Activated naive CD8-positive, alpha-beta T cell treated with anti-CD3 and anti-CD28 coated beads, Interleukin-2, amount 10 ng/mL, durations not matched to agents 7 days and 5 days (primary cell): Measurements from ENCODE around the gene KDM1B. TPM values are rescaled to one million over a fixed set of nuclear protein-coding genes. Genes with fewer than 3 reads are reported as not detected.

Experiments used
- ATAC-seq: fragments of 150-1000 bp; cut with Tn5 transposase; one replicate; pipeline ENCODE4 v1.10.0; 2021; ENCODE audit warnings: low read depth, moderate library complexity
- POLR2A ChIA-PET: fragments of 350-600 bp; sonication (Branson Sonifier 250); formaldehyde crosslinking; loops from one replicate; lab custom pipeline; 2021; ENCODE audit warnings: antibody characterized with exemption; lab: Charles Lee
- DNase-seq: peaks from one replicate; pipeline ENCODE4 v3.0.0; 2021
- H3K27ac Mint-ChIP-seq: one replicate; pipeline ENCODE4 v1.8.0; 2022; ENCODE audit warnings: mild to moderate bottlenecking, mixed read lengths
- H3K27me3 Mint-ChIP-seq: one replicate; pipeline ENCODE4 v1.8.0; 2022; ENCODE audit warnings: mild to moderate bottlenecking, moderate library complexity, mixed read lengths
- H3K36me3 Mint-ChIP-seq: one replicate; pipeline ENCODE4 v1.8.0; 2021; ENCODE audit warnings: mild to moderate bottlenecking, mixed read lengths
- H3K4me1 Mint-ChIP-seq: one replicate; pipeline ENCODE4 v1.8.0; 2021; ENCODE audit warnings: mixed read lengths
- H3K4me3 Mint-ChIP-seq: one replicate; pipeline ENCODE4 v1.8.0; 2022; ENCODE audit warnings: mild to moderate bottlenecking, moderate library complexity, mixed read lengths
- H3K9me3 Mint-ChIP-seq: one replicate; pipeline ENCODE4 v1.8.0; 2021; ENCODE audit warnings: mixed read lengths
- total RNA-seq, 2 experiments: library from RNA; stranded (reverse); gene quantifications; one replicate each; pipeline ENCODE4 v1.2.3, GENCODE V29; 2021

The KDM1B gene
- total RNA-seq, 2 experiments from 2014 or later, result 9.7 to 10.2 TPM

- Mint-ChIP-seq H3K27me3 (peaks cover 5% of the 10 kb centered on the region), H3K9me3 (no peaks in the 10 kb centered on the region), H3K27ac (no peak overlapping the region), H3K36me3 (peaks cover 10% of the 10 kb centered on the region), H3K4me1 (peaks cover 7% of the 10 kb centered on the region), H3K4me3 (no peak overlapping the region)
- ATAC-seq, result no peak
- POLR2A ChIA-PET, result interaction anchor here (1.0 kb wide), 1 partner anchor 119 kb away, joined by 5 read pairs; the partner anchor contains the start of gene RNF144B
- no peak for DNase-seq
These were observed 112.8 kb downstream of the KDM1B start for GRCh38 chr6:18268066-18268465.

GRCh38 chr6:18269253-18269652 is 114.0 kb downstream of the KDM1B start:
- Mint-ChIP-seq H3K4me3 (no peak overlapping the region), H3K9me3 (no peaks in the 10 kb centered on the region), H3K4me1 (peaks cover 7% of the 10 kb centered on the region), H3K36me3 (peaks cover 4% of the 10 kb centered on the region), H3K27ac (no peak overlapping the region), H3K27me3 (peaks cover 8% of the 10 kb centered on the region)
- POLR2A ChIA-PET, result no interaction called here
- peak; percentile 57 for ATAC-seq
- DNase-seq, result no peak

DNA sequence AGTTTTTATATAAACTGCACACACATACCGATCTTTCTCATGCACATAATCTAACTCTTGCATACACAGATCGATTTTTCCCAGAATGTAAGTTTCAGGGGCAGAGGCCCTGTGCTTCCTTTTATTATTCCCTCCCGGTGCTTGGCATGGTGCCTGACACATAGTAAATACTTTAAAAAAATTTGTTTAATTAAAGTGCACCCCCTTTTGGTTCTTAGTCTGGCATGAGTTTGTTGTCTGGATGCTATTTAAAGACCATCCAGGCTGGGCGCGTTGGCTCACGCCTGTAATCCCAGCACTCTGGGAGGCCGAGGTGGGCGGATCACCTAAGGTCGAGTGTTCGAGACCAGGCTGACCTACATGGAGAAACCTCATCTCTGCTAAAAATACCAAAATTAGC is 114.5 kb downstream of the KDM1B start:
- DNase-seq, result no peak

DNA sequence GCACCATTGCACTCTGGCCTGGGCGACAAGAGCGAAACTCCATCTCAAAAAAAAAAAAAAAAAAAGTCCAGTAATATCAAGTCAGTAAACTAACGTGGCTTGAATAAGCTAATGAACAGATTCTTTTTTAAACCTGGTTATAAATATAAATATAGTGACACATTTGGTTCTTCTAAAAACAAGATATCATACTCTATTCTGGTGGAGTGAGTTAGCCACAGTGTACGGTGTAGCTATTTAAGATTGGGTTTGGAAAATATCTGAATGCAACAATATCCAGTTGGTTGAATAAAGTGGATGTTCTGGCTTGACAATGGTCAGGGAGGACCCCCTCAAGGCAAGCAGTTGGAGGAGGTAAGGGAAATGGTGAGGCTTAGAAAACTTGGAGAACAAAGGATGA is 115.0 kb downstream of the KDM1B start:
- peaks cover 1% of the 10 kb centered on the region for H3K9me3 Mint-ChIP-seq
- H3K27me3 Mint-ChIP-seq, result peaks cover 13% of the 10 kb centered on the region
- POLR2A ChIA-PET, result interaction anchor here (0.6 kb wide), 1 partner anchor 596 kb away, joined by 5 read pairs; no protein-coding TSS in a partner anchor
- H3K27ac Mint-ChIP-seq, result no peak overlapping the region
- ATAC-seq, result no peak
- H3K36me3 Mint-ChIP-seq, result peaks cover 4% of the 10 kb centered on the region
- H3K4me1 Mint-ChIP-seq, result peaks cover 4% of the 10 kb centered on the region
- no peak overlapping the region for H3K4me3 Mint-ChIP-seq
- no peak for DNase-seq

More for the DNA sequence above, 114.5 kb downstream of the KDM1B start:
- H3K4me3 Mint-ChIP-seq, result no peak overlapping the region
- no peaks in the 10 kb centered on the region for H3K9me3 Mint-ChIP-seq
- peaks cover 4% of the 10 kb centered on the region for H3K36me3 Mint-ChIP-seq
- peaks cover 8% of the 10 kb centered on the region for H3K27me3 Mint-ChIP-seq
- H3K27ac Mint-ChIP-seq, result no peak overlapping the region
- POLR2A ChIA-PET, result interaction anchor here (0.6 kb wide), 1 partner anchor 596 kb away, joined by 5 read pairs; no protein-coding TSS in a partner anchor
- no peak for ATAC-seq
- H3K4me1 Mint-ChIP-seq, result peaks cover 7% of the 10 kb centered on the region

Other genes with a start within 250 kb of the KDM1B start
- gene KIF13A, start 167.8 kb upstream of the KDM1B start, total RNA-seq, result under 1 TPM; 0.30 to 0.54 TPM
- gene NHLRC1, start 32.7 kb upstream of the KDM1B start, total RNA-seq, result under 1 TPM; 0.64 to 0.99 TPM
- 1 to 10 TPM; 5.3 to 6.9 TPM for gene TPMT, start 345 bp upstream of the KDM1B start, total RNA-seq
- gene DEK, start 109.1 kb downstream of the KDM1B start, total RNA-seq, result 100 to 1,000 TPM; 204 to 218 TPM
- gene RNF144B, start 231.9 kb downstream of the KDM1B start, total RNA-seq, result 1 to 10 TPM; 2.3 to 3.6 TPM